H1 (cell line): ENCODE measurements around the gene STX18. TPM values are rescaled to one million over a fixed set of nuclear protein-coding genes. Genes with fewer than 3 reads are reported as not detected.

ENCODE experiments used
- CBX5 ChIP-seq: fragments of 300-800, 300-1000 bp; sonication (generic); IDR thresholded peaks from 2 replicates; pipeline ENCODE4 v1.7.1; 2016; ENCODE audit warnings: antibody characterized with exemption, low read length, low read depth
- EGR1 ChIP-seq: IDR thresholded peaks from 2 replicates; pipeline ENCODE4 v1.6.1; 2011; ENCODE audit warnings: low read depth, low read length, borderline replicate concordance
- NRF1 ChIP-seq: IDR thresholded peaks from 2 replicates; pipeline ENCODE4 v1.6.1; 2011; ENCODE audit warnings: mild to moderate bottlenecking, low read depth, low read length, improper control_type of control experiment
- POLR2A ChIP-seq, 2 experiments: IDR thresholded peaks; 1 replicate in 1 of 2; 2 replicates in 1 of 2; pipeline ENCODE4 v1.6.1; 2011; ENCODE audit warnings: low read depth in 2 of 2, low read length in 2 of 2, mild to moderate bottlenecking in 2 of 2; ENCODE audit errors: control extremely low read depth in 1 of 2
- RBBP5 ChIP-seq: IDR thresholded peaks from 2 replicates; pipeline ENCODE4 v1.7.1; 2012; ENCODE audit warnings: low read depth, mild to moderate bottlenecking, inconsistent platforms, low read length, moderate library complexity, borderline replicate concordance
- RXRA ChIP-seq: IDR thresholded peaks from 2 replicates; pipeline ENCODE4 v1.6.1; 2011; ENCODE audit warnings: low read depth, mild to moderate bottlenecking, low read length, moderate library complexity; ENCODE audit not compliant: insufficient read depth
- SP4 ChIP-seq: IDR thresholded peaks from 2 replicates; pipeline ENCODE4 v1.6.1; 2012; ENCODE audit warnings: low read length, inconsistent platforms
- YY1 ChIP-seq: IDR thresholded peaks from 2 replicates; pipeline ENCODE4 v1.6.1; 2011; ENCODE audit warnings: low read depth, mild to moderate bottlenecking, low read length
- polyA plus RNA-seq, 7 experiments: library from polyadenylated mRNA; depleted of rRNA in 3 of 7; stranded (reverse) in 5 of 7; unstranded in 2 of 7; fragments of >200 nt in 5 of 7; fragments of 200-250 nt in 2 of 7; gene quantifications; 1 replicate in 5 of 7; 2 replicates in 1 of 7; 4 replicates in 1 of 7; pipeline versions ENCODE4 v1.2.1 to v1.2.3, GENCODE V29; 2011 to 2013; ENCODE audit warnings: missing spikeins in 2 of 7, mixed read lengths in 2 of 7
- total RNA-seq: library from RNA; stranded (reverse); fragmentation: NEBNext Ultra II Directional; extraction: Animal tissue kit (Norgen Biotek cat#: 25700); gene quantifications from 2 replicates; pipeline ENCODE4 v1.2.1, GENCODE V29; 2021
- TF ChIP-seq, protein P1 (sequence below): fragments of 300-600 bp; sonication (generic); IDR thresholded peaks from 2 replicates; pipeline ENCODE4 v1.7.1; 2012; ENCODE audit warnings: low read length, moderate library complexity, mild to moderate bottlenecking, inconsistent platforms; ENCODE audit not compliant: insufficient replicate concordance

The STX18 gene
- total and polyA plus RNA-seq, 2 of the 8 experiments (the other 6 are each of a cell fraction or from before 2014, with no cell fraction given), result 14.6 to 18.3 TPM

DNA sequence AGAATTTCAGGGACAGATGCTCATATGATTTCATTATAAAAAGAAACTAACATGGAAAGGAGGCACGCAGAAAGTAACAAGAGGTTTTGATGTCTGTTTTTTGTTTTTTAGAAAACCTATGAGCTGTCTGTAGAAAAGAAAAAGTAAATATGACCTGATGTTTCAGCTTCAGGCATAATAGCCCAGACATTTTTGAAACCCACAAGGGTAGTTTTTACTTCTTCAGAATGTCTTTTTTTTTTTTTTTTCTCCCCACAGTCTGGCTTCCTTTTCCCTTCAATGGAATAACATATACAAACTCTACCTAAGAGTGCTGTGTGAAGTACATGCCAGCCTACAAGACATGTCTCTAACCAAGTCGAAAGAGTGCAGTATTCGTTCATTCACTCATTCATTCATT, 18.3 kb upstream of the STX18 start (continued):
- TF ChIP-seq, protein P1, sequence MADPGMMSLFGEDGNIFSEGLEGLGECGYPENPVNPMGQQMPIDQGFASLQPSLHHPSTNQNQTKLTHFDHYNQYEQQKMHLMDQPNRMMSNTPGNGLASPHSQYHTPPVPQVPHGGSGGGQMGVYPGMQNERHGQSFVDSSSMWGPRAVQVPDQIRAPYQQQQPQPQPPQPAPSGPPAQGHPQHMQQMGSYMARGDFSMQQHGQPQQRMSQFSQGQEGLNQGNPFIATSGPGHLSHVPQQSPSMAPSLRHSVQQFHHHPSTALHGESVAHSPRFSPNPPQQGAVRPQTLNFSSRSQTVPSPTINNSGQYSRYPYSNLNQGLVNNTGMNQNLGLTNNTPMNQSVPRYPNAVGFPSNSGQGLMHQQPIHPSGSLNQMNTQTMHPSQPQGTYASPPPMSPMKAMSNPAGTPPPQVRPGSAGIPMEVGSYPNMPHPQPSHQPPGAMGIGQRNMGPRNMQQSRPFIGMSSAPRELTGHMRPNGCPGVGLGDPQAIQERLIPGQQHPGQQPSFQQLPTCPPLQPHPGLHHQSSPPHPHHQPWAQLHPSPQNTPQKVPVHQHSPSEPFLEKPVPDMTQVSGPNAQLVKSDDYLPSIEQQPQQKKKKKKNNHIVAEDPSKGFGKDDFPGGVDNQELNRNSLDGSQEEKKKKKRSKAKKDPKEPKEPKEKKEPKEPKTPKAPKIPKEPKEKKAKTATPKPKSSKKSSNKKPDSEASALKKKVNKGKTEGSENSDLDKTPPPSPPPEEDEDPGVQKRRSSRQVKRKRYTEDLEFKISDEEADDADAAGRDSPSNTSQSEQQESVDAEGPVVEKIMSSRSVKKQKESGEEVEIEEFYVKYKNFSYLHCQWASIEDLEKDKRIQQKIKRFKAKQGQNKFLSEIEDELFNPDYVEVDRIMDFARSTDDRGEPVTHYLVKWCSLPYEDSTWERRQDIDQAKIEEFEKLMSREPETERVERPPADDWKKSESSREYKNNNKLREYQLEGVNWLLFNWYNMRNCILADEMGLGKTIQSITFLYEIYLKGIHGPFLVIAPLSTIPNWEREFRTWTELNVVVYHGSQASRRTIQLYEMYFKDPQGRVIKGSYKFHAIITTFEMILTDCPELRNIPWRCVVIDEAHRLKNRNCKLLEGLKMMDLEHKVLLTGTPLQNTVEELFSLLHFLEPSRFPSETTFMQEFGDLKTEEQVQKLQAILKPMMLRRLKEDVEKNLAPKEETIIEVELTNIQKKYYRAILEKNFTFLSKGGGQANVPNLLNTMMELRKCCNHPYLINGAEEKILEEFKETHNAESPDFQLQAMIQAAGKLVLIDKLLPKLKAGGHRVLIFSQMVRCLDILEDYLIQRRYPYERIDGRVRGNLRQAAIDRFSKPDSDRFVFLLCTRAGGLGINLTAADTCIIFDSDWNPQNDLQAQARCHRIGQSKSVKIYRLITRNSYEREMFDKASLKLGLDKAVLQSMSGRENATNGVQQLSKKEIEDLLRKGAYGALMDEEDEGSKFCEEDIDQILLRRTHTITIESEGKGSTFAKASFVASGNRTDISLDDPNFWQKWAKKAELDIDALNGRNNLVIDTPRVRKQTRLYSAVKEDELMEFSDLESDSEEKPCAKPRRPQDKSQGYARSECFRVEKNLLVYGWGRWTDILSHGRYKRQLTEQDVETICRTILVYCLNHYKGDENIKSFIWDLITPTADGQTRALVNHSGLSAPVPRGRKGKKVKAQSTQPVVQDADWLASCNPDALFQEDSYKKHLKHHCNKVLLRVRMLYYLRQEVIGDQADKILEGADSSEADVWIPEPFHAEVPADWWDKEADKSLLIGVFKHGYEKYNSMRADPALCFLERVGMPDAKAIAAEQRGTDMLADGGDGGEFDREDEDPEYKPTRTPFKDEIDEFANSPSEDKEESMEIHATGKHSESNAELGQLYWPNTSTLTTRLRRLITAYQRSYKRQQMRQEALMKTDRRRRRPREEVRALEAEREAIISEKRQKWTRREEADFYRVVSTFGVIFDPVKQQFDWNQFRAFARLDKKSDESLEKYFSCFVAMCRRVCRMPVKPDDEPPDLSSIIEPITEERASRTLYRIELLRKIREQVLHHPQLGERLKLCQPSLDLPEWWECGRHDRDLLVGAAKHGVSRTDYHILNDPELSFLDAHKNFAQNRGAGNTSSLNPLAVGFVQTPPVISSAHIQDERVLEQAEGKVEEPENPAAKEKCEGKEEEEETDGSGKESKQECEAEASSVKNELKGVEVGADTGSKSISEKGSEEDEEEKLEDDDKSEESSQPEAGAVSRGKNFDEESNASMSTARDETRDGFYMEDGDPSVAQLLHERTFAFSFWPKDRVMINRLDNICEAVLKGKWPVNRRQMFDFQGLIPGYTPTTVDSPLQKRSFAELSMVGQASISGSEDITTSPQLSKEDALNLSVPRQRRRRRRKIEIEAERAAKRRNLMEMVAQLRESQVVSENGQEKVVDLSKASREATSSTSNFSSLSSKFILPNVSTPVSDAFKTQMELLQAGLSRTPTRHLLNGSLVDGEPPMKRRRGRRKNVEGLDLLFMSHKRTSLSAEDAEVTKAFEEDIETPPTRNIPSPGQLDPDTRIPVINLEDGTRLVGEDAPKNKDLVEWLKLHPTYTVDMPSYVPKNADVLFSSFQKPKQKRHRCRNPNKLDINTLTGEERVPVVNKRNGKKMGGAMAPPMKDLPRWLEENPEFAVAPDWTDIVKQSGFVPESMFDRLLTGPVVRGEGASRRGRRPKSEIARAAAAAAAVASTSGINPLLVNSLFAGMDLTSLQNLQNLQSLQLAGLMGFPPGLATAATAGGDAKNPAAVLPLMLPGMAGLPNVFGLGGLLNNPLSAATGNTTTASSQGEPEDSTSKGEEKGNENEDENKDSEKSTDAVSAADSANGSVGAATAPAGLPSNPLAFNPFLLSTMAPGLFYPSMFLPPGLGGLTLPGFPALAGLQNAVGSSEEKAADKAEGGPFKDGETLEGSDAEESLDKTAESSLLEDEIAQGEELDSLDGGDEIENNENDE, result no peak
- TF ChIP-seq RBBP5 (no peak), RXRA (no peak), POLR2A (IDR thresholded peaks at IDR 0.05; ENCODE audit: control extremely low read depth in 1 of 2, low read depth in 2 of 2, low read length in 2 of 2) (no peak), SP4 (no peak), YY1 (no peak), CBX5 (no peak), NRF1 (no peak), EGR1 (no peak)
